Thyroid gland (tissue), 4 donors: ENCODE results near the gene DCTN3. TPM values are rescaled to one million over a fixed set of nuclear protein-coding genes. Genes with fewer than 3 reads are reported as not detected.

Experiments
- DNase-seq, 2 donors: peaks; one replicate each; pipeline ENCODE4 v3.0.0-alpha.2; 2019
- H3K27ac ChIP-seq, 3 donors: fragments of 200-600 bp; sonication (generic); 1 replicate in 2 of 3; 2 replicates in 1 of 3; pipeline ENCODE4 v1.5.1; 2016 to 2019; ENCODE audit warnings: mild to moderate bottlenecking in 1 of 3, moderate library complexity in 1 of 3
- H3K27me3 ChIP-seq: fragments of 200-600 bp; sonication (generic); one replicate; pipeline ENCODE4 v1.5.1; 2019
- H3K36me3 ChIP-seq, 2 donors: fragments of 200-600 bp; sonication (generic); one replicate each; pipeline ENCODE4 v1.5.1; 2016 to 2019
- H3K4me1 ChIP-seq, 2 donors: fragments of 200-600 bp; sonication (generic); one replicate each; pipeline ENCODE4 v1.5.1; 2017 to 2019
- H3K4me3 ChIP-seq, 3 donors: fragments of 200-600 bp; sonication (generic); replicated peaks in 1 of 3; 1 replicate in 2 of 3; 2 replicates in 1 of 3; pipeline ENCODE4 v1.5.1; 2016; ENCODE audit warnings: mild to moderate bottlenecking in 1 of 3
- H3K9me3 ChIP-seq: fragments of 200-600 bp; sonication (generic); one replicate; pipeline ENCODE4 v1.5.1; 2017
- POLR2A ChIP-seq, 2 donors: fragments of 450-650 bp; IDR thresholded peaks; one replicate each; pipeline ENCODE4 v1.6.1; 2017; ENCODE audit warnings: antibody characterized with exemption in 2 of 2, mild to moderate bottlenecking in 2 of 2, moderate library complexity in 1 of 2
- WGBS, 2 donors: methylation state at CpG; one replicate each; pipeline ENCODE4 v1.1.5; 2017; 5-methylcytosine and 5-hydroxymethylcytosine counted together
- intact Hi-C: fragments of 100-400 bp; cut with DNase I; formaldehyde crosslinking; loops from one replicate; pipeline ENCODE4 v1.15.1; 2023
- total RNA-seq, 4 donors: library from RNA; depleted of rRNA; stranded (reverse); fragments of >200 nt; gene quantifications; one replicate each; pipeline ENCODE4 v1.2.3, GENCODE V29; 2016
- TF ChIP-seq, protein P1 (sequence below), 6 experiments: fragments of 200-600 bp in 3 of 6; fragments of 450-650 bp in 3 of 6; sonication (generic) in 3 of 6; IDR thresholded peaks; one replicate each; pipeline ENCODE4 v1.5.1; 2016 to 2019; ENCODE audit warnings: antibody characterized with exemption in 6 of 6, mild to moderate bottlenecking in 2 of 6, inconsistent platforms in 1 of 6, moderate library complexity in 1 of 6

DCTN3 gene
- total RNA-seq, 4 donors from 2014 or later, result 54.6 to 140 (median 89.2) TPM

- peak in 1 of 2 donors; percentile 91 for TF ChIP-seq POLR2A (IDR thresholded peaks at IDR 0.05)
- TF ChIP-seq, protein P1, sequence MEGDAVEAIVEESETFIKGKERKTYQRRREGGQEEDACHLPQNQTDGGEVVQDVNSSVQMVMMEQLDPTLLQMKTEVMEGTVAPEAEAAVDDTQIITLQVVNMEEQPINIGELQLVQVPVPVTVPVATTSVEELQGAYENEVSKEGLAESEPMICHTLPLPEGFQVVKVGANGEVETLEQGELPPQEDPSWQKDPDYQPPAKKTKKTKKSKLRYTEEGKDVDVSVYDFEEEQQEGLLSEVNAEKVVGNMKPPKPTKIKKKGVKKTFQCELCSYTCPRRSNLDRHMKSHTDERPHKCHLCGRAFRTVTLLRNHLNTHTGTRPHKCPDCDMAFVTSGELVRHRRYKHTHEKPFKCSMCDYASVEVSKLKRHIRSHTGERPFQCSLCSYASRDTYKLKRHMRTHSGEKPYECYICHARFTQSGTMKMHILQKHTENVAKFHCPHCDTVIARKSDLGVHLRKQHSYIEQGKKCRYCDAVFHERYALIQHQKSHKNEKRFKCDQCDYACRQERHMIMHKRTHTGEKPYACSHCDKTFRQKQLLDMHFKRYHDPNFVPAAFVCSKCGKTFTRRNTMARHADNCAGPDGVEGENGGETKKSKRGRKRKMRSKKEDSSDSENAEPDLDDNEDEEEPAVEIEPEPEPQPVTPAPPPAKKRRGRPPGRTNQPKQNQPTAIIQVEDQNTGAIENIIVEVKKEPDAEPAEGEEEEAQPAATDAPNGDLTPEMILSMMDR (IDR thresholded peaks at IDR 0.05), result no peak
- intact Hi-C loops, result no loop called here
- H3K36me3 ChIP-seq, result peaks cover 12 to 19% of the 10 kb centered on the region in 2 donors
- peak within 1 kb of the TSS; percentile 73 to 81 (median 75) for H3K27ac ChIP-seq
- H3K27me3 ChIP-seq, result no peaks in the 10 kb centered on the region
- 0 to 2% methylated on average over 32 to 49 of the region's 77 CpGs for WGBS, 2 donors
- peak; percentile 82 to 88 for DNase-seq
- H3K4me3 ChIP-seq, result peak within 1 kb of the TSS; percentile 58 to 99 (median 82)
- no peaks in the 10 kb centered on the region for H3K9me3 ChIP-seq
- H3K4me1 ChIP-seq, result peaks cover 12 to 16% of the 10 kb centered on the region in 2 donors
These were observed 8.2 kb downstream of the DCTN3 start, which contains the start of gene RPP25L for GRCh38 chr9:34611811-34612787. Gene RPP25L, minus strand, starts transcription at chr9:34612097. Its CDS starts 801 bp downstream, at chr9:34611296.

- peak overlapping the region; percentile 73 to 81 (median 75) for H3K27ac ChIP-seq
- peak overlapping the region; percentile 58 to 99 (median 82) for H3K4me3 ChIP-seq
- peaks cover 12 to 16% of the 10 kb centered on the region in 2 donors for H3K4me1 ChIP-seq
- DNase-seq, result no peak
- 60 to 74% methylated on average over 6 to 8 of the region's 10 CpGs for WGBS, 2 donors
- intact Hi-C loops, result no loop called here
- peaks cover 5 to 12% of the 10 kb centered on the region in 2 donors for H3K36me3 ChIP-seq
- H3K27me3 ChIP-seq, result no peaks in the 10 kb centered on the region
- TF ChIP-seq, protein P1 (IDR thresholded peaks at IDR 0.05), result no peak
- TF ChIP-seq POLR2A (IDR thresholded peaks at IDR 0.05), result no peak
- no peaks in the 10 kb centered on the region for H3K9me3 ChIP-seq
These were observed 9.0 kb downstream of the DCTN3 start for GRCh38 chr9:34611251-34611810.

DNA sequence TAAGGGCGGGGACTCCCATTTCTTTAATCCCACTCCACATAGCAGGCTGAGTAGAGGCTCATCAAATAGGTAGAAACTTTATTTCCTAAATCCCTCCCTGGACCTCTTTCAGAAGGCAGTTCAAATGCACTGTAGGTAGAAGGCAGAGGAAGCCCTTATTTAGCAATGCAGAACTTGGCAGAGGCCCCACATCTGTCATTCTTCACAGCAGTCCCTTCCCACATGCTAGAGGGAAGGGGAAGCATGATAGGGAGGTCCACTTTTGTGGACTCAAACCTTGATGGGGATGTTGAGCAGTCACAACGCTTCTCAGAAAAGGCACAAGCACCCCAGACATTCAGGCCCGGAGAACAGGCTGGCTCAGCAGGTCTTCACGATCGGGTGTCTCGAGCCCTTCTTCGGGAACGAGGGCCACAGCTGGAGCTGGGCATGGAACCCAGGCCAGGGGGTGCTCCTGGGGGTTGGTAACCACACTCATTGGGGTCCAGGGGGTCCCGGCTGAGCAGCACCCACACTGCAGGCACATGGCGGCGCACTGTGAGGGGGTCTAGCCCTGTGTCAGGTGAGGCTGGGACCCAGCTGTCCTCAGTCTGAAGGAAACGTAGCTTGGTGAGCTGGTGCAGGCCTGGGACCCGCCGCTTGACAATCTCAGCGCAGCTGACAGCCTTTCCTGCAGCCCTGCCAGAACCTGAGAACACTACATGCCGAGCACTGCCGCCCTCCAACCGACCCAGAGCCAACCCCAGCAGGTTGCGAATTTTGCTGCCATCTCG is 9.7 kb downstream of the DCTN3 start:
- 93% methylated on average over 15 to 17 of the region's 20 CpGs for WGBS, 2 donors
- intact Hi-C loops, result no loop called here

DNA sequence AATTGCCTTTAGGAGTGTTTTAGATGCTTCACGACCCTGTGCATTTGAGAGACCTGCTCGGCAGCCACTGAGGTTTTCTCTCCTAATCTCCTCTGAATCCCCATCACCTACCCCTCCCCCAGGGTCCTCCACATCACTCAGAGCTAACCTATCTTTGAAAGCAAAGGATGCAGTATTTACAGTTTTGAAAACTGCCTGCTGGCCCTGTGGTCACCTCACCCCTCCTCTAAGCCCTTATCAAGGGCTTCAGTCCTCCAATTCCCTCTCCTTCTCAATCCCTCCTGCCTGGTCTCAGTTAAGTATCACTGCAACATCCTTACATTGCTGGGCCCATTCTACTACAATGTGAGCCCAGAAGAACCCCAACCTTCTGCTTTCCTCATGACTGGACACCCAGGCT is 13.0 kb downstream of the DCTN3 start:
- intact Hi-C loops, result no loop called here
- WGBS, 2 donors, result 31 to 36% methylated on average over 2 of the region's 2 CpGs
- Histone ChIP-seq H3K36me3 (no peaks in the 10 kb centered on the region), H3K4me1 (peaks cover 9% of the 10 kb centered on the region in 2 donors), H3K9me3 (no peaks in the 10 kb centered on the region), H3K27me3 (no peaks in the 10 kb centered on the region), H3K4me3 (no peak overlapping the region), H3K27ac (no peak overlapping the region)
- no peak for DNase-seq
- TF ChIP-seq POLR2A (IDR thresholded peaks at IDR 0.05), result no peak
- TF ChIP-seq, protein P1 (IDR thresholded peaks at IDR 0.05), result no peak

More for the DNA sequence above, 9.7 kb downstream of the DCTN3 start:
- DNase-seq, result no peak
- no peaks in the 10 kb centered on the region for H3K9me3 ChIP-seq
- H3K4me3 ChIP-seq, result peak overlapping the region in 1 of 3 donors; percentile 58
- peaks cover 0 to 6% of the 10 kb centered on the region in 2 donors for H3K36me3 ChIP-seq
- TF ChIP-seq POLR2A (IDR thresholded peaks at IDR 0.05), result no peak
- TF ChIP-seq, protein P1 (IDR thresholded peaks at IDR 0.05), result no peak
- no peaks in the 10 kb centered on the region for H3K27me3 ChIP-seq
- peaks cover 12 to 16% of the 10 kb centered on the region in 2 donors for H3K4me1 ChIP-seq
- no peak overlapping the region for H3K27ac ChIP-seq
